ENCODE data around the gene AMDHD1. TPM values are rescaled to one million over a fixed set of nuclear protein-coding genes. Genes with fewer than 3 reads are reported as not detected.

AMDHD1 gene
- total and polyA plus RNA-seq, 2 of the 8 experiments (the other 6 are each of a cell fraction or from before 2014, with no cell fraction given), result 0.14 TPM; not detected in 1

DNA sequence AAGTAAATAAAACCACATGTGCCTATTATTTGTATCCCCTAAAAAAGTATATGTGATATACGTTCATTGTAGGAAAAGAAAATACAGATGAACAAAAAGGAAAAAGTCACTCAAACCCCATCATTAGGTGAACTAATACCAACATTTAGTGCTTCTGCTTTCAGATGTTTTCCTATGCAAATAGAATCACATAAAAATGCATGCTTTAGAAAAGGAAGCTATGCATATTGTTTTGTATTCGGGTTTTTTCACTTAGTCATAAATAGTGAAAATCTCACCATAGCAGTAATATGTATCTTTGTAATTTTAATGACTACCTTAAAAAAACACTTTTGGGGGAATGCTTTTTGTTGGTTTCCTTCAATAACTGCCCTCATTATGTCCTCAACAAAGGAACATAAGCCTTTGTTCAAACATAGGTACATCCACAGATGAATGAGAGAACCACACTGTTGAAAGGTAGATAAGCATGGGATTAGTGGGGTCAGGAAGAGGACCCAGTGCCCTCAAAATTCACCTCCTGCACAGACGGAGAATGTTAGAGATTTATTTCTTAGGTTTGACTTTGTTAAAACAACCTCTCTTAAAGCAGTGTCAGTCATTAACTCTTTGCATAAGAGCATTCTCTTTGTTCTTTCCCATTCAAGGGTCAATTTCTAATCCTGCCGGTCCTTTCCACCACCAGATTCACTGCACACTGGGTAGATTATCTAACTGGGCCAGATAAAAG, 6.5 kb downstream of the AMDHD1 start:
- no peaks in the 10 kb centered on the region for H3K36me3 ChIP-seq (ENCODE audit: control insufficient read depth in 2 of 4, insufficient read depth in 4 of 4, low read length in 3 of 4)
- CTCF ChIA-PET (ENCODE audit: partially characterized antibody), result no interaction called here

More for the DNA sequence above, 6.5 kb downstream of the AMDHD1 start:
- Histone ChIP-seq H3K14ac (ENCODE audit: insufficient read length) (no peak overlapping the region), H4K5ac (ENCODE audit: insufficient read length, low read depth, low read length) (no peak overlapping the region), H3K4me1 (replicated peaks in 1 of 4; ENCODE audit: control insufficient read depth in 3 of 4, insufficient read depth in 4 of 4, low read length in 3 of 4) (0 out of 7 replicates have a peak, but pooled peaks cover 0 to 4% (median 0%) of the 10 kb centered on the region in 4 experiments), H2BK20ac (ENCODE audit: low read length) (no peak overlapping the region), H3K27ac (ENCODE audit: low read depth, low read length) (no peak overlapping the region), H2AFZ (ENCODE audit: low read length) (no peak overlapping the region), H4K91ac (replicated peaks; ENCODE audit: insufficient read length, low read length) (no peak overlapping the region), H3K79me1 (ENCODE audit: low read depth, low read length) (no peaks in the 10 kb centered on the region), H3K23me2 (ENCODE audit: low read depth, low read length) (no peaks in the 10 kb centered on the region), H4K20me1 (replicated peaks in 1 of 2; ENCODE audit: control insufficient read depth in 1 of 2, insufficient read depth in 2 of 2, low read length in 2 of 2) (no peaks in the 10 kb centered on the region), H3K4ac (replicated peaks; ENCODE audit: insufficient read length, low read depth, low read length) (no peak overlapping the region), H3K23ac (ENCODE audit: insufficient read length) (no peak overlapping the region), H3K79me2 (ENCODE audit: control insufficient read depth in 1 of 2, insufficient read depth in 2 of 2, low read length in 2 of 2) (no peaks in the 10 kb centered on the region), H2BK12ac (ENCODE audit: low read depth, low read length) (no peak overlapping the region), H2BK120ac (replicated peaks; ENCODE audit: low read depth, low read length) (no peak overlapping the region), H4K8ac (ENCODE audit: extremely low read depth, insufficient read depth, low read length) (no peak overlapping the region), H2BK15ac (ENCODE audit: low read length) (no peak overlapping the region), H3K9ac (replicated peaks in 1 of 4; ENCODE audit: extremely low read depth in 1 of 4, low read depth in 3 of 4, low read length in 3 of 4) (no peak overlapping the region), H3K18ac (ENCODE audit: extremely low read depth, low read length) (no peak overlapping the region), H2AK5ac (ENCODE audit: low read depth, low read length) (no peak overlapping the region), H3K4me2 (ENCODE audit: insufficient read depth in 1 of 2, low read depth in 2 of 2, low read length in 2 of 2) (no peak overlapping the region; a peak in 1 of 4 replicates), H2BK5ac (ENCODE audit: low read depth, low read length) (no peak overlapping the region), H3K56ac (replicated peaks; ENCODE audit: insufficient read length, low read depth, low read length) (no peak overlapping the region), H3K4me3 (ENCODE audit: extremely low read depth in 1 of 4, insufficient read depth in 2 of 4, low read depth in 3 of 4, low read length in 4 of 4) (no peak overlapping the region), H3K27me3 (replicated peaks in 1 of 4; ENCODE audit: control insufficient read depth in 3 of 4, extremely low read depth in 1 of 4, insufficient read depth in 3 of 4, low read length in 3 of 4) (no peaks in the 10 kb centered on the region), H3K9me3 (ENCODE audit: insufficient read depth in 2 of 2, low read depth in 1 of 2, low read length in 1 of 2) (no peaks in the 10 kb centered on the region)
- DNase-seq (ENCODE audit: low read depth in 1 of 2, low spot score in 2 of 2) (no peak), FAIRE-seq (peak; percentile 42)
- WGBS, 2 experiments (ENCODE audit: extremely low coverage in 1 of 2, insufficient coverage in 1 of 2, insufficient read length in 1 of 2, insufficient replicate concordance in 2 of 2, low coverage in 1 of 2, low lambda C conversion rate in 2 of 2, missing lambda C conversion rate in 1 of 2), result 74% methylated on average over 4 of the region's 4 CpGs; no CpG with 5 or more reads in 1 of the 2 experiments
- POLR2A ChIA-PET (ENCODE audit: partially characterized antibody), result no interaction called here
- TF ChIP-seq SIN3A (conservative IDR thresholded peaks at IDR 0.05 in 1 of 2, IDR thresholded peaks at IDR 0.05 in 1 of 2; ENCODE audit: low read depth in 1 of 2, low read length in 2 of 2) (no peak), NANOG (IDR thresholded peaks at IDR 0.05; ENCODE audit: insufficient read depth, low read depth, low read length, poor library complexity, severe bottlenecking) (no peak), SP4 (IDR thresholded peaks at IDR 0.05; ENCODE audit: low read length) (no peak), HDAC2 (IDR thresholded peaks at IDR 0.05; ENCODE audit: borderline replicate concordance in 1 of 2, low read depth in 2 of 2, low read length in 2 of 2) (no peak), JUN (IDR thresholded peaks at IDR 0.05; ENCODE audit: low read depth, low read length) (no peak), TAF7 (optimal IDR thresholded peaks at IDR 0.05; ENCODE audit: borderline replicate concordance, low read depth, low read length) (no peak), CHD1 (IDR thresholded peaks at IDR 0.05; ENCODE audit: low read depth, low read length) (no peak), TEAD4 (IDR thresholded peaks at IDR 0.05; ENCODE audit: low read depth, low read length) (no peak), SP2 (IDR thresholded peaks at IDR 0.05; ENCODE audit: low read length) (no peak), POLR2AphosphoS5 (IDR thresholded peaks at IDR 0.05; ENCODE audit: low read depth, low read length) (no peak), RFX5 (IDR thresholded peaks at IDR 0.05; ENCODE audit: borderline replicate concordance, low read depth, low read length) (no peak), GABPA (IDR thresholded peaks at IDR 0.05; ENCODE audit: borderline replicate concordance, insufficient read depth, low read length) (no peak)
